Measurements from ENCODE around the gene KLF9.

DNA sequence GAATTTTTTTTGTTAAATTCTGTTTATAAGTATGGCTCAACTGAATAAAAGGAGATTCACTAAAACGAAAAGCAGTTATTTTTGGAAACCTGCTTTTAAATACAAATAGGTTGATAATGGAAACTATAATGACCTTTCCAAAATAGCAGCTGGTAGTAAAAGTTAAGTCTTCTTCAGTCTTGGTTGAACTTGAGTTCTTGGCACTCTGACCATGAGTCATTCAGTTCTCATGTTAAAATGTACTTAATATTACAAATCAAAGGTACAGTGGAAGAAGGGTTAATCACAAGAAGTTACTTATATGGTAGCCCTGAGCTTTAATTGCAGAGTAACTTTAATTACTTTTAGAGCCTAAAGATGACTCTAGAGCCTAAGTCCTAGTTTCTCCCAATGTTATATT is 62.1 kb downstream of the KLF9 start:
- no peak for TF ChIP-seq POLR2A (IDR thresholded peaks at IDR 0.05)
- TF ChIP-seq, protein P1, sequence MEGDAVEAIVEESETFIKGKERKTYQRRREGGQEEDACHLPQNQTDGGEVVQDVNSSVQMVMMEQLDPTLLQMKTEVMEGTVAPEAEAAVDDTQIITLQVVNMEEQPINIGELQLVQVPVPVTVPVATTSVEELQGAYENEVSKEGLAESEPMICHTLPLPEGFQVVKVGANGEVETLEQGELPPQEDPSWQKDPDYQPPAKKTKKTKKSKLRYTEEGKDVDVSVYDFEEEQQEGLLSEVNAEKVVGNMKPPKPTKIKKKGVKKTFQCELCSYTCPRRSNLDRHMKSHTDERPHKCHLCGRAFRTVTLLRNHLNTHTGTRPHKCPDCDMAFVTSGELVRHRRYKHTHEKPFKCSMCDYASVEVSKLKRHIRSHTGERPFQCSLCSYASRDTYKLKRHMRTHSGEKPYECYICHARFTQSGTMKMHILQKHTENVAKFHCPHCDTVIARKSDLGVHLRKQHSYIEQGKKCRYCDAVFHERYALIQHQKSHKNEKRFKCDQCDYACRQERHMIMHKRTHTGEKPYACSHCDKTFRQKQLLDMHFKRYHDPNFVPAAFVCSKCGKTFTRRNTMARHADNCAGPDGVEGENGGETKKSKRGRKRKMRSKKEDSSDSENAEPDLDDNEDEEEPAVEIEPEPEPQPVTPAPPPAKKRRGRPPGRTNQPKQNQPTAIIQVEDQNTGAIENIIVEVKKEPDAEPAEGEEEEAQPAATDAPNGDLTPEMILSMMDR (IDR thresholded peaks at IDR 0.05) = no peak
